T-helper 9 cell (primary cell): ENCODE results near the gene CEP170.

ENCODE experiments used
- DNase-seq: peaks from one replicate; pipeline ENCODE4 v3.0.0-alpha.2; 2020

CEP170 gene

DNA sequence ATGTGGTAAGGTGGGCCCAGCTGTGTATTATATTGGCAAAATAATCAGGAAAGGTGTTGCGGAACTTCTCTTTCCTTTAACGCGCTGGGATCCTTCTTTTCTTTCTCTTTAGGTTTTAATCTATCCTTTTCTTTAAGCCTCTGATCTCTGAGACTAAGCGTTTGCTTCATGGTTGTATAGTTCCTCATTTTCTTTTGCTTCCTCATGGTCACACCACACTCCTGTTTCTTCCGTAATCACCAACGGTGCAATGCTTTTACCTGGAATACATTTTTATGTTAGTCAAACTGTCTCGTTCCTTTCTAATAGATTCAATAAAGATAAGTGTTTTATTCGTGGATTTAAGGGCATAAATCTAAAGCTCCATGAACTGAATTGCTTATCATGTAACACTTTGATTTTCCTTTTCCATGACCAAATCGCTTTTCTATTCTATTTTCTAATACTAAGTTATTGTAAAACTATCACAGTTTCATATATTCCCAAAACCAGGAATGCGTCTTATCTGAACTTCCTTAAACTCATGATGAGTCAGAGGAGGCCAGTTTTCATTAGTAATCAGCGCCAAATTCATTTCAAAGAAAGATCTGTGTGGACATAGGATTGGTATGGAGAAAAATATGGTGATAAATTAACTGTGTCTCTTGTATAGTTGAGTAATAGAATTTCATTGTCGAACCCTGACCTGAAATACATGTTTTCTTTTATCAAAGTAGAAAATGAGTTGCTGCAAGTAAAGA lies 13.0 kb upstream of the CEP170 start:
- no peak for DNase-seq

DNA sequence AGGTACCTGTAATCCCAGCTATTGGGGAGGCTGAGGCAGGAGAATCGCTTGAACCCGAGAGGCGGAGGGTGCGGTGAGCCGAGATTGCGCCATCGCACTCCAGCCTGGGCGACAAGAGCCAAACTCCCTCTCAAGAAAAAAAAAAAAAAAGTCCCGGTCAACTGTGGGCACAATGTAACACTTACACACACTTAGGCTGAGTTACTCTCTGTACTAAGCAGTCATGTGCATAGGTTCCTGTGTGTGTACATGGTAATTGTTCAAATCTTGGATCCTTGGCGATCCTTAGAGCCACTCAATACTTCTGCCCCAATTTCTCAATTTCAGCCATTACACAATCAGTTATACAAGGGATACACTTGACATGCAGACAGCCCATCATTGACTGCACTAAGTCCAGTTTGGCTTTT lies 12.4 kb upstream of the CEP170 start:
- no peak for DNase-seq

DNA sequence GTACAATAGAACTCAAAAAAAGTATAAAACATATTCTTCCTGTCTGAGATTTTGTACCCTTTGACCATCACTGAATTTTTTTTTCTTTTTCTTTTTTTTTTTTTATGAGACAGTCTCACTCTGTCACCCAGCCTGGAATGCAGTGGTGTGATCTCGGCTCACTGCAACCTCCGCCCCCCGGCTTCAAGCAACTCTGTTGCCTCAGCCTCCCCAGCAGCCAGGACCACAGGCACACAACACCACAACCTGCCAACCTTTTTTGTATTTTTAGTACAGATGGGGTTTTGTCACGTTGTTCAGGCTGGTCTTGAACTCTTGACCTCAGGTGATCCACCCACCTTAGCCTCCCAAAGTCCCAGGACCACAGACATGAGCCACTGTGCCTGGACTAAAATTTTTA lies 11.2 kb upstream of the CEP170 start:
- no peak for DNase-seq

DNA sequence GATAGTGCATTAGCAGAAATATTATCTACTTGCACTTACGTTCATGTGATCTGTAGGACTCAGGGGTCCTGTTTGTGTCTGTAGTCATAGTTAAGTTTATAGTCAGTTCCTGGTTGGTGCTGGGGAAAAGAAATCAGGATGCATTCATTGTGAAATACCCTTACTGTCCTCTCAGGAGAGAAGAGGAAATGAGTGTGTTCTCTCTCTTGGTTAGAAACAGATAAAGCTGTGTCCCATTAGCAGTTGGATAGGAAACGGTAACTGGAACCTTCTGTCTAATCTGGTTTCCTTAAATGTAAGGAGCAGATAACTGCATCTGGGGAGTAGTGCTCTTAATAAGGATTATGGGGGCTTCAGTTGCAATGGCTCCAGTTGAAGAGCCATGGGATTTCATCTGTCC lies 9.6 kb upstream of the CEP170 start:
- no peak for DNase-seq

DNA sequence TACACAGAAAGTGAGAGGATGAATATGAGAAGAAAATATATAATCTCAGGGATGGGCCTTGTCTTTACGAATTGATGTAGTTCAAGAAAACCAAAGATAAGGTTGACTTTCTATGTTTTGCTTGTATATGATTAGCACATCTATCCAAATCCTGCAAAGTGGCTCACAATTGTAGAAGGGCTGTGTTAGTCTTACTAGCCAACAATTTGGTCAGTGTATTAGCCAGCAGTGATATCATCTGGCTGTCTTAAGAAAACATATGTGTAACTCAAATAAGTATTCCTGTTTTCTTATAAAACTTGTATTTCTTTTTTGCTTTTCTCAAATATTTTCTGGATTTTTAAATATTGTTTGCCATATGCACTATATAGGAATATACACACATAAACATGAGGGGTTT lies 6.3 kb upstream of the CEP170 start:
- DNase-seq, result no peak

DNA sequence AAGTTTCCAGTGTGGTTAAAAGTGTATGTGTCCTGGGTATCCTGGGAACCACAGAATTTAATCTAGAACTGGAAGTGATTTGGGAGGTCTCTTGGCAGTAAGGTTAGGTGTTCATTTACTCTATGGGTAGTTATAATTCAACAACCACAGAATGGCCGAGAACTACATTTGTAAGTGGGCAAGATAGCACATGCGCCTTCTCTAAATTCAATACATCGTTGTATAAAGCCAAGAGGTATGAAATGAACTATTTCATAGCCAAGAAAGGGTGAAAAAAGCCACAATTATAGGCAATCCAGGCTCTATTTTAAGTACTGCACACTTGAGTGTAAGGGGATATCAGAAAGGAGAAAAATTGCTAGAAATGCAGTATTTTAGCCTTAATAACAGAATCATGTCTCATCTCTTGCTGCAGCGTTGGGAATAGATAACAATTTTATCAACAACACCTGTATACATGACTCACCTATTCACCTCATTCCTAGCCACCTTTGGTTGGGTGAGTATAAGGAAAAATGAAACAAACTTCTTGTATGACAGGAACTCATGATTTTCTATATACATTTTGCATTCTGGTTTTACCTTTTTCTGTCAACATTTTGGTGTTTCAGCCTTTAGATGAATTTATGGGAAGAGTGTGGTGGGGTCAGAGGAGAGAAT lies 5.3 kb upstream of the CEP170 start:
- DNase-seq, result no peak

DNA sequence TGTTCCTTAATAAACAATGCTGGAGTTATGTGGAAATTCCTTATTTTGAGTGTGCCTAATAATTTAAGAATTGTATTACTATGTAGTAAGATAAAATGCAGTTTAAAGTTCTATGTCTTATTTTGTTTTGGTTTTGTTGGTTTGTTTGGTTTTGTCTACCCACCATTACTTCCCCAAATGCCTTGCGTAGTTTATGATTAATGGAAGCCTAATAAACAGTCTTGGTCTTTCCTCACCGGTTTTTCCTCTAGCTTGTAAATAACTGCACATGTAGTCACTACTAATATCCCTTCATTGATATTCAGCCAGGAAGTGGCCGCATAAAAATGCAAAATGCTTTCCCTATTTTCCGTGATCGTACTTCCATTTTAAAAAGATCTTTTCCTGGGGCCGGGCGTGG lies 3.6 kb upstream of the CEP170 start:
- no peak for DNase-seq

DNA sequence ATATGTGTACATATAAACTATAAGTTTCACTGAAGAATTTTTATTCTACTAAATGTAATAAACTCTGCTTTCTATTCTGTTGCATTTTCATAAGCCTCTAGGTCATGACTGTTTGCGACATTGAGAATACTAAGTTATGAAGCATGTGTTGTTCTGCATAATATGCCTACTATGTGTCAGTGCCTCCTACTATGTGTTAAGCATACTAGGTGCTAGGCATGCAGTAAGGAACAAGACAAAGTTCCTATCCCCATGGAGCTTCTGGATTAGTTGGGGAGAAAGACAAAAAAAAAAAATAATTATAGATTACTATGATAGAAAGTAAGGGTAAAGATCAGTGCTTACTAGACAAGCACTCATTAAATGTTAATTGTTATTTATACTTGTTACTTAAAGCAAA lies 2.1 kb upstream of the CEP170 start:
- no peak for DNase-seq

DNA sequence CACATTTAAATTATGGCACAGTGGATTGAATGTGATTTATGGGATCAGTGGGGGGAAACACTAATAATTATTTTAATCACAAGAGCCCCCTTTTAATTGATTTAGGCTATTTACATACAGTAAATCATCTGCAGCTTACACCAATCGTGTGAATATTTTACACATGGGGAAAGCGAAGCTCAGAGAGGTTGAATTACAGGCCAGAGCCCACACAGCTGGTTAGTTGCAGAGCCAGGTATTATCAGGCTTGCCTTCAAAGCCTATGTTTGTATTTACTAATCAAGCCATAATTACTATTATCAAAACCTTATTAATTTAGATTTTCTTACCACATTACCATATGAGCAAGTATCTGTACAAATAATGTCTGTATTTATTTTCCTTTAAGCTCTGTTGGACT lies 1.5 kb upstream of the CEP170 start:
- no peak for DNase-seq

DNA sequence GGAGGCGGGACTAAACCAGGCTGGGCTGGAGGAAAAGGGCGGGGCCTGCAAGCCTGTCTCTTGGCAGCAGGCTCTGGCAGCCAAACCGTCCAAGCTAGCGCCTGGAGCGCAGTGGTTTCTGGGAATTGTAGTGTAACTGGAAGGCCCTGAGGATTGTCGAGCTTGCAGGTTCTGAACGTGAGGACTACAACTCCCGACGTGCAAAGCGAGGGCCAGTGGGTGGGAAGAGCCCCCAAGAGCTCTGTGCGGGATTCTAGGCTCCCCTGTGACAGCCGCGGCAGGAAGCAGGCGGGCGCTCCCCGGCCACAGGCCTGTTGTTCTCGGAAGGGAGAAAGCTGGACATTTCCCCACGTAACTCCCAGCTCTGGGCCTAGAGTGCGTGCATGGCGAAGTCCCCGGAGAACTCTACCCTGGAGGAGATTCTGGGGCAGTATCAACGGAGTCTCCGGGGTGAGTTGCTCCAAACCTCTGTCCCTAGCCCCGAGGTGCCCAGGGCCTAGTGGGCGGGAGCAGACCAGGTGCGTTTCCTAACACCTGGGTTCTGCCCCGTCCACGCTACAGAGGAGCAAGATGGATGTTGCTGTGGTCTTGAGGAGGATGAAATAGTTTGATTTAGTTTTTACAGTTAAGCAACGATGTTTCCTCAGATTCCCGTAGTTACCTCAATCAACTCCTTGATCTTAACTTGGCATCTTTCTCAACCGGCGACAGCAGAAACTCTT lies 871 bp upstream of the CEP170 start, which contains the start of gene SDCCAG8:
Gene SDCCAG8 (plus strand): TSS at position 251 of the 722 bp plus-strand sequence. CDS start 133 bp downstream, at position 384.
- DNase-seq, result peak; percentile 90

DNA sequence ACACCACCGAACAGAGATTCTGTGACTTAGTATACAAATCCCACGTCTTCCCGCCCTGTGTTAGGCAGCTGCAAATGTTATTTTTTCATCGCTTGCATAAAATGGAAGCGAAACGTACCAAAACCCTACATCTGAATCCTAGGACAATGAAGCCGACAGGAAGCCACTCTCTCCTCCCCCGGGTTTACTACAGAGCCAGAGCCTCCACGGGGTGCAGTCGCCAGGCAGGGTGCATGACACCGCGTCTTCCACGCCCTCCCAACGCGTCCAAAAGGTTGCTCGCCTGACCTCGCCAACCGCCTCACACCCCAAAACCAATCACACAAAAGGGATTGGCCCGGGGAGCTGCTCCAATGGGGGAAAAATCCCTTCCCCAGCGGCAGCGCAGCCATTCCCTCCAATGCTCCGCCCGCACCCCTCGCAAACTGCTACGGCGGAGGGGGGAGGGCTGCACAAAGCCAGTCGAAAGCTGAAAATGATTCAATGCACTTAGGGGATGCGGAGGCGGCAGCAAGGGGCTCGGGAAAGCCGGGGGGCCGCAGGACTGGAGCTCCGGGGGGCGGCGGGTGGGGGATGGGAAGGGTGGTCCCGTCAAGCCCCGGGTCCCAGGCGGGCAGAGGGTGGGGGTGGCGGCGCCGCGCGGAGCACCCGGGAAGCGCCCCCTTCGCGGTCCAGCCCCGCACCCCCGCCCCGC lies 701 bp downstream of the CEP170 start:
- peak; percentile 45 for DNase-seq

DNA sequence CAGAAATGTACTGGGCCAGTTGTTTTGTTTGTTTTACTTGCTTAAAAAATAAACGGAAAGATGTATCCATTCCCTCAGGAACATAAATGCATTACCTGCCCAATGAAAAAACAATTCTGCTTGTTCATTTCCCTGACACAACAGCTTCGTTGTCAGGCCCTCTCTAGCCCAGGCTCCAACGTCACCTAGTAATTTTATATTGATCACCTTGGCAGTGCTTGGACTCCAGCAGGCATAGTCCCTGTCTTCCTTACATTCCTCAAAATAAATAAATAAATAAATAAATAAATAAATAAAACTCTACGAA lies 1.2 kb downstream of the CEP170 start:
- DNase-seq, result no peak

DNA sequence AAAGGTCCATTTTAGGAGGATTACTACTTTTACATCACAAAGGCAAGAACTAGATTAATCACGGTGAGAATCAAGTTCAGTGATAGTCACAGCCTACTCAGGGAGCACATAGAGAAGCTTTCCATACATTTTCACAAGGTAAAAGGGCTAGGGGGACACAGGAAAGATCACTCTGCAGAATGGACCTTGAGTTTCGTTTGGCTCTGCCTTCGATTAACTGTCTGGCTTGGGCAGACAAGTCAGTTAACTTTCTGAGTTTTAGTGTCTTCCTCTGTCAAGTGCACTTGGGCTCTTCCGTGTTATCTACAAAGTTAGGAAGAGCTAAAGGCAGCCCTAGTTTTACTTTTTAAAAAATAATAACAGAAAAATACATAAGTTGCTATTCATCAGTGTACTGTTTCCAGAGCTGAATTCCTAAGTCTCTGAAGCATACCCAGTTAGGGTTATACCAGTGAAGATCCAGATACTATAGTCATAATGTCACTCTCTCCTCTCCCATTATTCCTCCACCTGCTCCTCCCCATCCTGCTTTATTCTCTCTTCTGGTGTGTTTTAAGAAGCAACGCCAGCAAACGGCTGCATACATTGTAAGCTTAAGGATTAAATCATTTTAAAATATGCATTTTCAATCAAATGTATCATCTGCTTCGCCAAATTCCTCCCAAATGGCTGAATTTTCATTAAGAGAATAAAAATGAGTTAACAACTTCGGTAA lies 1.7 kb downstream of the CEP170 start:
- DNase-seq, result no peak

DNA sequence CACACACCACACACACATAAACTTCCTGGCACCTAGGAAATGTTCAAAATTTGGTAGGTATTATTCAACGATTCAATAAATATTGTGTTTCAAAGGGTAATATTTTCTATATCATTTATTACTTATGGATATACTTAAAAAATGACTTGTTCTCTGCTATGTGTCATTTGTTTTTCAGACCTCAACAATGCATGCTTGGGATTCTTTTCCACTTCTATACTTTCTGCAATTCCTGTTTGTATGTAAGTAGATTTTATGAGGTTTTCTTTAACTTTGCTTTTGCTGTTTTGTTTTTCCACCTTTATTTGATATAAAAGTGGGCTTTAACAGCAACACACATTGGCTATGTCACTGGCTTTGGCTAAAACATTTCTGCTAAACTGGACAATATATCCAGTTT lies 3.5 kb downstream of the CEP170 start:
- no peak for DNase-seq

DNA sequence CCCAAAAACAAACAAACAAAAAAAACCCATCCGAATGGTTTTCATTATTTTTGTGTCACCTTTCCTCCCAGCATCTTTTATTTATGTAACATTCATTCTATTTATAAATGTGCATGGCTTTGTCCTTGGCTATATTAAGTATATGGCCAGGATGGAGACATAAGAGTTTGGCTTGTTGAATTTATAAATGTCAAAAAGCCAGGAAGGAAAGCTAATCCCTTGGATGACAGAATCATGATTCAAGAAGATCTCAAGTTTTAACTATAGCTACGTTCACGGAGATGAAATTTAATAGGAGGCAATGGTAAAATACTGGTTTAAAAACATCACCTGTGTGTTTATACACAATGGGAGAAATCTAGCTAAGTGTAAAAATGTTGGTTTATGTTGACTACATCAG lies 5.0 kb downstream of the CEP170 start:
- no peak for DNase-seq

DNA sequence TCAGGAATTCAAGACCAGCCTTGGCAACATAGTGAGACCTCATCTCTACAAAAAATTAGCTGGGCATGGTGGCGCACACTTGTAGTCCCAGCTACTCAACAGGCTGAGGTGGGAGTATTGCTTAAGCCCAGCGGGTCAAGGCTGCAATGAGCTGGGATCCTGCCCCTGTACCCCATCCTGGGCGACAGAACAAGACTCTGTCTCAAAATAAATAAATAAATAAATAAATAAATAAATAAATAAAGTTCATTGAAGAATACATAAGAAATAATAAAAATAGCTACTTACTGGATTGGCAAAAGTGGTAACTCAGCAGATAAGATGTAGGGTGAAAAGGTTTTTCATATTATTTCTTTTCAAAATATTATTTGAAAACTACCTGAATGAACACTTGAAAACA lies 5.9 kb downstream of the CEP170 start:
- DNase-seq, result no peak

DNA sequence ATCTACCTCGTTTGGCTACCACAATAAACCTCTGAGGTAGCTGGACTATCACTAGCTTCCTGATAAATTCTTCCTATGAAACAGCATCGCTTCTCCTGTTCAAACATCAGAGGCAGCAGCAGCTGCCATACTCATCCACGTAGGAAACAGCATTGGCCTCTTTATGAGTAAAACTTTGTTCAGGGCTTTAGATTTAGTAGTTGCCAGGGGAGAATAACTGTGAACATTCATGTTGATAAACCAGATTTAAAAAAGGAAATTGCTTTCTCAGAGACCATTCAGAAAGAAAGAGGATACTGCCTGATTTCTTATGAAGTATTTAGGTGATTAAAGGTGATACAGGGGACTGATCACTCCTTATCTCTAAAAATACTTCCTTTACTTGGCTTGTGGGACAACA lies 7.2 kb downstream of the CEP170 start:
- DNase-seq, result no peak

DNA sequence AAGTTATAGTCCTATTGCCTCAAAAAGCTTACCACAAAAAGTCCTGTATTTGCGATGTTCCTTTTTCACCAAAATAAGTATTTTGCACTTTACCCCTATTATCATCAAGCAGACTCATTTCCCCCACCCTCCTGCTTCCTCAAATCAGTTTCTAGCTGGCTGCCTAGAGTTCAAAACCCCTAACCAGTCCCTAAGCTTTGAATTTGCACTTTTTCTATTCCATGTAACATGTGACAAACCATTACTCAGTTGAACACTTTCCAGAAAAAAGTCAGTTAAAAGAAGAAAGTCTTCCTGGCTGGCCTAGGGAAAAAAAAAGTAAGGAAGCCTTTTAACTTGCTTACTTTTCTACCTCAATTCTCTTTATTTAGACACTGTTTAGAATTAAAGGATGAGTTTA lies 8.2 kb downstream of the CEP170 start:
- no peak for DNase-seq

DNA sequence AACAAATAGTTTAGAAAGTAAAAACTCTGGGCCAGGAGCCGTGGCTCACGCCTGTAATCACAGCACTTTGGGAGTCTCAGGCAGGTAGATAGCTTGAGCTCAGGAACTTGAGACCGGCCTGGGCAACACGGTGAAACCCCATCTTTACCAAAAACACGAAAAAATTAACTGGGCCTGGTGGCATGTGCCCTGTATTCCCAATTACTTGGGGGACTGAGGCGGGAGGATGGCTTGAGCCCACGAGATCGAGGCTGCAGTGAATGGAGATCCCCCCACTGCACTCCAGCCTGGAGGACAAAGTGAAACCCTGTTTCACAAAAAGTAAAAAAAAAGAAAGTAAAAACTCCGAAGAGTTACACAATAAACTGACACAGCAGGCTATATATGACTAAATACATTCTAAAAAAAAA lies 10.6 kb downstream of the CEP170 start:
- no peak for DNase-seq

DNA sequence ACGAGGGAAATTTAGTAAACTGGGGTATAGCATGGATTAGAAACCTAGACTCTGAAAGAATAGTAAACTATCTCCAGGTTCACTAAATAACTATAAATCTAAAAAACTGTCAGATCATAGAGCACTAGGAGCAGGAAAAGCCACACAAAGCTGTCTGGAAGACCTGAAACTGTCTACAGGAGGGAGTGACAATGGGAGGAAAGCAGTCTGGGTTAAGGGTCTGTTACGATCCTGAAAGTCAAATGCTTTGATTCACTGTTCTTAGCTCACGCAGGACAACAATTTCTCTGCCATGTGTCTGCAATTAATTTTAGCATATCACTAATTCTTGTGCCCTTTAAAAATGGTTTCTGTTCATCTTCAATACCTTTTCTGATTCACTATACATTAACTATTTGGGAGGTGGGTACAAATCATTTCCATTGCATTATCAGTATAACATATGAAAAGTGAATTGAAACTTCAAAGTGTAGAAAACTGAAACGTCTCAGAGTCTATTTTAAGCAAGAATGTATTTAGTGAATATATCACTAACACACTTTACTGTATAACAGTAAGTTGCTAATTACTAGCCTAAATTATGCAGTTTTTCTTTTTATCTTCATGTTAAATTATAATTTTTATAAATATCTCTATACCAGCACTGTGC lies 18.4 kb downstream of the CEP170 start:
- DNase-seq, result no peak

DNA sequence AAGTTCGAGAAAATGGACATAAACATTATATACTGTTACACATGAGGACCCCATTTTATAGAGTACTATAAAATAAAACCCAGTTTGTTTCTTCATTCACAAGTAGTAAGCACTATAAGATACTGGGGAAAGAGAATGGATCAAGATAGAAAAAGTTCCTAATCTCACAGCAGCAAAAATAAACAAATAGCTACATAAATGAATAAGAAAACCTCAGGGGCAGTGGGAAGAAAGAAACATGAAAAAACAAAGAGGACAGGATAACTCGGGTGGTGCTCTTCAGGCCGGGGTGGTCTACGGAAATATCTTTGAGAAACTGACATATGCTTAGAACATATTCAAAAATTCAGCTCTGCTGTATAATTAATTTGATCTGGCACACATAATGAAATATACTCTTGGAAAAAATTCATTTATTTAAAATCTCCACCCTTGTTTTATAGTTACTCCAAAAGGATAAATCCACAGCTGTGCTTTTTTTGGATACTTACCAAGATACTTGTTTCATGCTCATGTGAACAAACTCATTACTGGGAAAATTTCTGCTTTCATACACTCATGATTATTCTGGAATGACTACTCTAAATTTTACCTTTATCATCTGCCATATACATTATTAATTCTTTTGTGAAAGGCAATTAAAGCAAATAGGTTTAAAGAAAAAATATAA lies 20.0 kb downstream of the CEP170 start:
- no peak for DNase-seq

DNA sequence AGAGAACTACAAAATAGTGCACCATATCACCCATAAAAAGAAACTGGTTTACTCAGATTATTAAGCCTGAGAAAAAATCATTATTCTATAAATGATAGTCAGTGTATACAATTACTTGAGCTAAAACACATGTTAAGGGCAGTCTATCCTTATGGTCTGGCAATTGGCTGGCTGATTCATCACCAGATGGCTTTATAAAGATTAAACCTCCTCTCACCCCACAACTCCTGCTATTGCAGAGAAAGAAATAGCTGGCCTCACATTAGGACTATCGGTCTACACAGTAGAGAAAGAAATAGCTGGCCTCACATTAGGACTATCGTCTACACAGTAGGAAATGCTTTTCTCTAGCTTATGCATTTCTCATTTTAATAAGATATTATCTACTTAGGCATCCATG lies 21.2 kb downstream of the CEP170 start:
- no peak for DNase-seq
